ENCODE results near the gene KIRREL3.

KIRREL3 gene

DNA sequence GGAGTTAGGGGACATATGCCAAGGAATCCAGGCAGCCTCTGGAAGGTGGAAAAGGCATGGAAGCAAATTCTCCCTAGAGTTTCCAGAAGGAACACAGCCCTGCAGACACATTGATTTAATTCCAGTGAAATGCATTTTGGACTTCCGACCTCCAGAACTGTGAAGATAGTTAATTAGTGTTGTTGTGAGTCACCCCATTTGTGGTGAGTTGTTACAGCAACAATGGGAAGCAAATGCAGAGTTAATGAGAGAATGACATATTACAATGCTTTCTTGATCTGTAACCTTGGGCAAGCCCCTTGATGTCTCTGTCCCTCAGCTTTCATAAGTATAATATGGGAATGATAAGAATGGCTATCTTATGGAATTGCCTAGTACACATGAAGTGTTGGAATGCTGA, 178.7 kb downstream of the KIRREL3 start:
- DNase-seq = no peak

DNA sequence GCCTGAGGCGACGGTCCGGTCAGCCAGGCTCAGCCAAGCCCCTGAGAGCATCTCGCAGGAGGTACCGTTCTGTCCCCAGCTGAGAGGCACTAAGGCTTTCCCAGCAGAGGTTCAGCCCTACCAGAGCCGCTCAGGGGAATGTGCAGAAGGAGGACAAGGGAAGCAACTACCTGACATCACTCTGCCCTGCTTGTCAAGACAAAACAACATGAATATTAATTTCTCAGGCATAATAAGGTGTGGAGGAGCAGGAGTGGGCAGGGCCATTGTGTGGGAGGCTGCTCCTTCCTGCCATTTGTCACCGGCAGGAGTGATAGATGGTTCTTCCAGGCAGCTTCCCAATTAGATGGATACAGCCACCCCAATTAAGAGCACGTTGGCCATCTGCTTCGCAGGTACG, 181.4 kb downstream of the KIRREL3 start:
- DNase-seq = no peak

DNA sequence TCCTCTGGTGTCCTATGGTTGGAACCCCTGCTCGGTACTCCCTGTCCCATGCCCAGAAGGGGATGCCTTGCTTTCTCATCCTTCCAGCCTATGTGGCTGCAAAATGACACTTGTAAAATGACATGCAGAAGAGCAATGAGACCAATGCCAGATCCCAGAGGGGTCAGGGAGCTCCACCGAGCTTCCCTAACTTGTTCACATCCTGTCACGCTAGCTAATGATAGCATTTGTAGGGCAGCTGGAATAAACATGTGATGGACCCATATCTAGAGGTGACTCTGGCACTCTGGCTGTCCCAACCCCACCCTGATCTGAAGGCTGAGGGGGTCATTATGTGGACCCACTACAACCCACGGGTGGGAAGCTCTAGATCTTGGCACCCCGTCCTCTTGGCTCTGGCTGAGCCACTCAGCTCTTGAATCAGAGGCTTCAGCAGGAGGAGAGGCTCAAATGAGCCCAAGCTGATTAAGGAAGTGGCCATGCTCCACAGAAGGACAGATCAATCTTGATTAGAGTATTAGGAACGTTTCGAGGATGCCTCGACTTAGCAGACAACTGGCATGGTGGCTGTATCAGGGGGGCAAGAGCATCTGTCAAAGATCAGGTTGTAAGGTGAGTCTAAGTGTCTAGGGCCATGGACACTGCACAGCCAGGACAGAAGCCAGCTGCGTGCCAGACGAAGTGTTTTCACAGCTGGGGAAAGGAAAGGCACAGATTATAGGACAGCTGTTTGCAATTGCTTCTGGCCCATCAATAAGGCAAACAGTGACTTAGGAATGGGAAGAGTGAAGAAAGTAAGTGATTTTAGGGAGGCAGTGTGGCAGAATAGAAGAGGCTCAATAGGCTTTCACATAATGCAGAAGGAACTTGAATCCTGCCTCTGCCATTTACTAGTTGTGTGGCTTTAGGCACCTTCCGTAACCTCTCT, 182.8 kb downstream of the KIRREL3 start:
- no peak for DNase-seq

DNA sequence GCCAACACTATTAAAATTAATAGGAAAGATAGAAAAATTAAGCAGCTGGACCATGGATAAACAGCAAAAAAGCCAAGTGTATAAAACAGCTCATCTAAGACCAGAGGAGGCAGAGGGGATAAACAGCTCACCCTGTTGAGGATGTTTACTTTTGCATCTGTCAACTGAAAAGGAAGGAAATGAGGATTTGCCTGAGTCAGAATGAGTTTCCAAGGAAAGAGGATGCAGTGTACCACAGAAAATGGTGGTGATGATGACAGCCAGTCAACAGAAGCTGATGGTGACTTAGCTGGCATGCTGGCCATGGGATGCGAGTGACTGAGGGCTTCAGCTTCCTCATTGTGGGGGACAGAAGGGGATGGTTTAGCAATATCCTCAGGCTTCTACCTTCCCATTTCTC, 183.5 kb downstream of the KIRREL3 start:
- no peak for DNase-seq

DNA sequence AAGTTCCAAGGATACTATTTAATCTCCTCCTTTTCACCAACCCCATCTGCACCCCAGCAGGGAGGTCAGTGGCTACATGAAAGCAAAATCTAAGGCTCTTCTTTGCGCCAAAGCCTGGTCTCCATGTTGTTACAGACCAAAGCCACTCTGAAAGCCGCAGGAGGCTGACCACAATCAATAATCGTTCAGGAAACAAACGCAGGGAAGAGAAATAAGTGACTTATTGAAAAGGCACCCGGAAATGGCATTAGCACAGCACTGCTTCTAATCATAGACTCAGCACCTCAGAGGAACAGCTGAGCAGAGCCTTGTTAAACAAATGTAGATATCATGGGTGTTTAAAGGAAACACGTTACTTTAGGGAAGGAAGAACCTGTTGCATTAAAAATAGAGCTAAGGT, 183.9 kb downstream of the KIRREL3 start:
- peak; percentile 26 for DNase-seq

DNA sequence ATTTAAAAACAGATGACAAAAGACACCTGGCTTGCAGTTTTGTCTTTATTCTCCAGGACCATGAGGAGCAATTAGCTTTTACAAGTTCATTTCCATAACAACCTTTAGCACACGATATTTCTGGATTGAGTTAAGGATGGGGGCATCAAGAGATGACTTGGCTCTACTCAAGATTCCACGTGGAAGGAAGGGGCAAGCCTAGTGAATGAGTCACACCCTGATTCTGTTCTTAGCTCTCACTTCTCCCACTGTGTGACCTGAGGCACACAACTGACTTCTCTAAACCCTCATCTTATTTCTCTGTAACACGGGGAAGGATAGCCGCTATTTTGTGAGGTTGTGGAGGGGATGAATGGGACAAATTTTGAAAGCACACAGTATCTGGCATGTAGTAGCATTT, 185.5 kb downstream of the KIRREL3 start:
- DNase-seq = no peak

GRCh38 chr11:126810776-126811175, 189.8 kb downstream of the KIRREL3 start:
- DNase-seq = no peak

- DNase-seq = no peak
These were observed 190.9 kb downstream of the KIRREL3 start for GRCh38 chr11:126809514-126810289.

DNA sequence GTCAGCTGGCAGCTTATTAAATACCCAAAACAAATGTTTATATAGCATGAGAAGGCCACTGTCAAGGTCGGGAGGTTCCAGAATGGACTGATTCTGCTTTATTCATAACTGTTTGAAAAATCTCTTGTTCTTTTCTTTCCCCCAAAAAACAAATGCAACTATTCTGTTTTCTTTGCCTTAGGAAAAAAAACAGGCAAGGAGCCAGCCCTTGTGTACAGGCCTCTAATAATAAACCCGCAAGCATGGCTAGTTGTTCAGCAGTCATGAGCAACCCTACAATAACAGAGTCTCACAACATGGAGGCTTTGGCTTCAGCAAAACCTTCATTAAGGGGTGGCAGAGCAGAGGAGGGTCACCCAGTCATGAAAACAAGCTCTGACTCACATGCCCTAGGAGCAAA, 191.7 kb downstream of the KIRREL3 start:
- no peak for DNase-seq

DNA sequence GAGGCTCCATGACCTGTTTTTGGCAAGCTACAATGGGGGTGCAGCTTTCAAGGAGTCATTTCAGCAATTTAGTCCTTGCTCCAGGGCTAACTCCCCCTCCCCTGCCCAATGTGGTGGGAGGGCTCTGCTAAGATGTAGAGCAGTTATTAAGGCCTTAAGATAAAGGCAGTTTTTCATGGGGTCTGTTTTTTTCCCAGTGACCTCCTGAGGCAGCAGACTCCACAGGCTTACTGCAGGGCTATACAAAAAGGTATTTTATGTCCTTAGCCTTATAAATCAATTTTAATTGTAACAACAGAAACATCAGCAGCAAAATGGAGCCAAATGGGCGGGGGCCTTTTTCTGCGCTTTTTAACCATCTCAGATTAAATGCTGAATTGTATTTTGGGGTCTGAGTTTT, 192.3 kb downstream of the KIRREL3 start:
- no peak for DNase-seq

DNA sequence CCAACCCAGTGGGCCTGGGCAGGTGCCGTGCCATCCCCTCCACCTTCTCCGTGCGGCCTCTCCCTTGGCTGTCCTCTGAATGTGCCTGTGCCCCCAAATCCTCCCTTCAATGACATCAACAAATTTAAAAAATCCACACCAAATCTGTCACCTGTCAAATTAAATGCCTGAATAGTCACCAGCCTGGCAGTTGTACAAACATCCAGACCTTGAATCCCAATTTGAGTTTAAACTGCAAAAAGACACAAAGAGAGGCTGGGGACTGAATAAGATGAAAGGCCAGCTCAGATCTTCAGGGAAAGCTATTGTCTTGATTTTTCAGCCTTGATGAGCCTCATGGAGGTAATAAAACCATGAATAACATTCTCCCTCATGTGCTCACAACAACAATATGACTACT, 194.7 kb downstream of the KIRREL3 start:
- DNase-seq = no peak

DNA sequence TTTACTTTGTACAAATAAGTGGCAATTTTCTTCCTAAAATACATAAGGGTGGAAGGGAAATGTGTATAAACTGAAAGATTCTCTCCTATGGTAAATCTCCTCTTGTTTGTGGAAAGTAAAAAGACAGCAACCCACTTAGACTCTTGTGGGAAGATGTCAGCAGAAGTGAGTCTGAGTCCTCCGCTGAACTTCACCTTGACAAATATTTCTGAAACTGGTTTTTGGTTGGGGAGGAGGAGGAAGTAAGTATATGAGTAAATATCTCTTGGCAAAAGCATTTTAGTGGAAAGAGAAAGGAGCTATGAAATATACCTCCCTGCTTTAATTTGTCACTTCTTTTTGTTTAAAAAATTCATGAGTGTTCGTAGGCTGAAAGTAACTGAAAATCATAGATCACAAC, 196.2 kb downstream of the KIRREL3 start:
- DNase-seq = no peak

DNA sequence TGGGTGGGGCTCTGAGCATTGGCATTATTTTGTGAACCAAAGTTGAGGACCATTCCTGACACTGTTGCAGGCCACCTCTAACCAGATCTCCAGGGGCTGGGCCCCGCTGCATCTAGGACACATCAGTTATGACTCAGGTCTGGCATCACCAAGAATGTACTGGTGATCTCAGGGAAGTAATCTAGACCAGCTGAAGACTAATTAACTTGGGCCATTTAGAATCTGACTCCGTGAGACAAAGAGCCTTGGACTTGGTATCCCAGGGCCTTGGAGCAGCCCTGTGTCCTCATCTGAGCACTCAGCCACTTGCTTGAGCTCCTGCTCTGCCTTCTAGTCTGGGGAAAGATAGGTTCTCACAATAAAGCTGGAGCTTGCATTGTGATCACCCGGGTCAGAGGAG, 200.6 kb downstream of the KIRREL3 start:
- DNase-seq = no peak

DNA sequence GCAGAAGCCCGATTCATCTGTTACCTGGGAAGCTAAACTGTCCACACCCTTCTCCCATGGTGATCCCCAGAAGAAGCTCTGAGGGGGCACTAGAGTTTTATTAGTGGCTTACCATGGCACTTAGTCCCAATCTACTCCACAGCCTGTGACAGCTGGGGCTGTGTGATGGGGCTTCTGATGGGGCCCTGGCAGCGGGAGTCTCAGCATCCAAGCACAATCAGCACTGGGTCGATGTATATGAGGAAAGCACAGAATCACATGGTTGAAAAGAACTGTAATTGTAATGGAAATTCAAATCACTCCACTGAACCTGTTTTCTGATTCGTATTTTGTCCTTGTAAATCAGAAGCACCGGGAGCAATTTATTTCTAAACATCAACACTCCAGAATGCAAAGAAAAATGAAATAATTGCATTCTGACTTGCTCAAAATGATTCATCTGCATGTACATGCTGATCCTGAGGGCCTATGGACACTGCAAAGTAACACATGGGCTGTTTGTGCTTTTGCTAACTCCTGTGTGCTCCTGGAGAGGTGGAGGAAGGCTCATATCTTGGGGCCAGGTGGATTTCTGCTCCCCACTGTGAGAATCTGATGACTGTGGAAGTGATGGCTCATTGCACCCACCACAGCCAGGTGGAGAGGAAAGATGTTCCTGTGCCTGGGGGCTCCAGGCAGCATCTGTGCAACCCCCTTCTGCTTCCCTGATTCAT, 203.0 kb downstream of the KIRREL3 start:
- no peak for DNase-seq

DNA sequence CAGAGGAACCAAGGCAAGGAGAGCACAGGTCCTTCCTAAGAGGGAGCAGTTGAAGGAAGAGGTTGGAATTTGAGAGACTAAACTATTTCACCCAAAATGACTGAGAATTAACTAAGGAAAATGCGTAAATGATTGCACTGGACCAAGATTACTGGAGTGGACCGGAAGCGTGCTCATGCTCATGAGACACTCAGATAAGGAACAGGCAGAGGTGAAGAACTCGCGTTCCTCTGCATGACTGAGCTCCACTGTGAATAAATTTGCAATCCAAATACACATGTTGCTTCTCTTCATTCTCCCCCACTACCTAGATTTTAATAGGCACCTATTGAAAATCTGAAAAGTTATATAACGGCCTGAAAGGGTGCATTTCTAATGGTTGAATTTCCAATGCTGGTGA, 207.0 kb downstream of the KIRREL3 start:
- DNase-seq = no peak

DNA sequence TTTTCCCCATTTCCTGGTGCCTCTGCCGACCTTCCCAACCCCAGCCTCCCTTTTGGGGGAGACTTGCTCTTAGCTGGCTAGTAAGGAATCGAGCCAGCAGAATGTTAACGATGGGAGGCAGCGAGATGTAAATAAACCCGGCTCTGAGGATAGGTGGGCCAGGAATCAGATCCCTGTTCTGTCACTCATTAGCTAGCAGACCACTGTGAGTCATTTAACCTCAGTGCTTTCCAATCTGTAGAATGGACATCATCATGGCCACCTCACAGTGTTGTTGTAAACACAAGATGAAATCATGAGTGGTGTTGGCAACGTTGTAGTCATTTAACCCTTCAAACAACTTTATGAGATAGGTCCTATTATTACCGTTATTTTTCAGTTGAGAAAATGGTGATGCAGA, 208.6 kb downstream of the KIRREL3 start:
- DNase-seq = no peak

DNA sequence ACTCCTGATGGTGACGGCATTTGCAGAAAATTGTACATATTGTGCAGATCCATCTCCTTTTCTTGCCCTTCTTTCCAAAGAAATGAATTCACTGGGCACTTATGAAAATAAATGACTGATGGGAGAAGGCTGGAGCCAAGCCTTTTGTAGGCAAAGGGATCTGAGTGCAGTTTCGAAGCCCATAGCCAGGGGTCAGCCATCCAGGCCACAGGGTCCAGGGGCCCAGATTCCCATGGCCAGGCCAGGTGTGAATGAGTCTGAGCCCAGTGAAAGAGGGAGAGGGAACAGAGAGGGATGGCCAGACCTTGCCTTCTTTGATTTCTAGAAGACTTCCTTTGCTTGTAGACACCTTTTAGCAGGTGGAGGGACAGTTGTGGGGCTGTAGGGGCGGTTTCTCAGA, 209.1 kb downstream of the KIRREL3 start:
- no peak for DNase-seq

DNA sequence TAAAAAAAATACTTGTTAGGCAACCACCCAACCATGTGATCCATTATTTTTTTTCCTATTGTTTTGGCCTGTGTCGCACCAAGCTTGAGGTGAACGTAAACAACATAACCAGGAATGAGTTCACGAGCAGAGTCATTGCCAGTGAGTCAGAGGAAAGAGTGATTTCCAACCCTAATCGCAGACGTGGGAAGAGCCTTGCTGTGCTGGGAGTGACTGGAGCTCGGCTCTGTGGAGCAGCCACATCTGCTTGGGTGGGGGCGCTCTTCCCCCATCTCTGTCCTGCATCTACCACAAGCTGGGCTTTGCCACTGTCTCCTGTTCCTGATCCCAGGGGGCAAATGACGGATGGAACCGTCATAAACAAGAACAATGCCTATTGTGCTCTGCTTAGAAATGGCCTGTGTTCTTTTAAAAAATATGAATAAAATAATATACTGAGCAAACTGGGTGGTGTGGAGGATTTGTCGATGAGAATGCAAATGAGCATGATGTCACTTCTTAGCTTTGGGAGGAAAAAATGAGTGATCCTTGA, 210.0 kb downstream of the KIRREL3 start:
- no peak for DNase-seq

DNA sequence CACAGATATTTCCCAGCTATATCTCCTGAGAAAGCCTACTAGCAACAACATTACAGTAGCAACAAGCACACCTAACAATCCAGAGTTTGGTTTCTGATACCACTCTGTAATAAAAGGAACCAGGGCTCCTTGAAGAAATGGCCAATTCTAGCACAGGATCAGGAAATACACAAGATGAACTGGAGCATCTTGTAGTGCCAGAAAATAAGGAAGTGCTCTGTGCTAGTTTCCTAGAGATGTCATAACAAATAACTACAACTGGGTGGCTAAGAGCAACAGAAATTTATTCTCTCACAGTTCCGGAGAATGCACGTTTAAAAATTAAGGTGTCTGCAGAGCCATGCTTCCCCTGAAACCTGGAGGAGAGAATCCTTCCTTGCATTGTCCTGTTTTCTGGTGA, 217.8 kb downstream of the KIRREL3 start:
- no peak for DNase-seq

- no peak for DNase-seq
These were observed 218.6 kb downstream of the KIRREL3 start for GRCh38 chr11:126781942-126782341.

DNA sequence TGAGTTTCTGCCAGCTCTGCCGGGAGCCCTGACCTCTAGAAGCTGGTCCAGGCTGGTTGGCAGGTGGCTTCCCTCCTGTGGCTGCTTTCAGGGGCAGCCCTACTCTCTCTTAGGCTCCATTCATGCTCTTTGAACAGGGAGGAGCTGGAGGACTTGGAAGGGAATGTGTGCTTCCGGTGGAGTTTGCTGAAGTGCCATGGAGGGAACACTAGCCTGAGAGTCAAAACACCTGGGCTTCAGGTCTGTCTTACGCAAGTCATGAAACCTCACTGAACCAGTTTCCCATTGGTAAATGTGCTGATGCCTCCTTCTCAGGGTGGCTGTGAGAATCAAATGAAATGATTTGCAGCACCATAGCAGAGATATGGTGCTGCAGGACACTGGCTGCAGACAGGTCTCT, 224.5 kb downstream of the KIRREL3 start:
- DNase-seq = peak; percentile 80

DNA sequence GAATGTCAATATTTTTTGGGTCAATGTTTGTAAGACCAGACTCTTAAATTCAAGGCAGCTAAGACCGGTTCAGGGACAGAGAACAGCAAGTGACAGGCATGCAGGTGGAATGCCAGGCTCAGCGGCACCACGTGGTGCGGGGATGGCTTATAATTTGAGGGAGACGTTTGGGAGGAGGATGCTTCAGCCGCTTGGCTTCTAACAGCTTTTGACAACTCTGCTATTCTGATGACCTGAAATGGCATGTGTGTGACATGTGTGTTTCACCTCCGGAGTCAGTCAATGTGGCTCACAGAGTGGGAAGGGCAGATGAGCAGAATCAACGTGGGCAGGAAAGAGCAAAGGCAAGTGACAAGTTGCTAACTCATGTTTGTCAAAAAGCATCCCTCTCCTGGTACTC, 228.3 kb downstream of the KIRREL3 start:
- DNase-seq = no peak

- DNase-seq = no peak
These were observed 231.9 kb downstream of the KIRREL3 start for GRCh38 chr11:126768702-126769101.

Measured in NCI-H510A (cell line).